Right ventricle myocardium superior (tissue), 1 donor: ENCODE data around the gene RNF113A. TPM values are rescaled to one million over a fixed set of nuclear protein-coding genes. Genes with fewer than 3 reads are reported as not detected.
"Not testable (repeated sequence)": the region's sequence is repeated elsewhere in the genome, so short reads cannot be mapped to it uniquely, and the experiment has no call there.

Source experiments
- ATAC-seq: fragments of 200-7000 bp; cut with Tn5 transposase; one replicate; pipeline ENCODE4 v1.9.1; 2020; ENCODE audit warnings: mild to moderate bottlenecking; ENCODE audit not compliant: poor library complexity
- DNase-seq: peaks from one replicate; pipeline ENCODE4 v3.0.0-alpha.2; 2020
- intact Hi-C: fragments of 100-400 bp; cut with DNase I; formaldehyde crosslinking; loops from one replicate; pipeline ENCODE4 v1.11.2; 2022
- total RNA-seq: library from RNA; stranded (reverse); fragmentation: NEBNext Ultra II Directional; extraction: Animal tissue kit (Norgen Biotek cat#: 25700); gene quantifications from one replicate; pipeline ENCODE4 v1.2.1, GENCODE V29; 2021
- donor health status: DM: no; HTN: yes; CAD: no; lungs with severe emphysema.

Gene RNF113A
- total RNA-seq, 1 donor from 2014 or later = 9.2 TPM

- intact Hi-C loops = loop anchor here (10.0 kb wide), 1 partner anchor 59 kb away; the partner anchor contains the start of gene RPL39
- no peak for DNase-seq
- peak; percentile 44 for ATAC-seq
Measured at GRCh38 chrX:119853444-119853843, 18.1 kb downstream of the RNF113A start.

GRCh38 chrX:119852382-119853353 is 18.9 kb downstream of the RNF113A start, which contains the start of gene UPF3B:
UPF3B (minus strand) TSS chrX:119852963; CDS start chrX:119852928, 35 bp downstream.
- ATAC-seq (peak; percentile 99), DNase-seq (peak; percentile 95)
- intact Hi-C loops = loop anchor here (10.0 kb wide), 1 partner anchor 58 kb away; the partner anchor contains the start of gene RPL39

- no peak for DNase-seq
- ATAC-seq = no peak
- intact Hi-C loops = no loop called here
Measured at GRCh38 chrX:119833905-119834304, 37.6 kb downstream of the RNF113A start.

DNA sequence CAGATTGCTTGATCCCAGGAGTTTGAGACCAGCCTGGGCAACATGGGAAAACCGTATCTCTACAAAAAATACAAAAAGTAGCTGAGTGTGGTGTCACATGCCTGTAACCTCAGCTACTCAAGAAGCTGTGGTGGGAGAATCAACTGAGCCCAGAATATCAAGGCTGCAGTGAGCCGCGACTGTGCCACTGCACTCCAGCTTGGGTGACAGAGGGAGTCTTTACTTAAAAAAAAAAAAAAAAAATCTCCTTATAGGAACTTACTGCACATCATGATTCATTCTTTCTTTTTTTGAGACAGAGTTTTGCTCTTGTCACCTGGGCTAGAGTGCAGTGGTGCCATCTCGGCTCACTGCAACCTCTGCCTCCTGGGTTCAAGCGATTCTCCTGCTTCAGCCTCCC is 43.1 kb downstream of the RNF113A start:
- DNase-seq = no peak
- intact Hi-C loops = no loop called here
- ATAC-seq = no peak

DNA sequence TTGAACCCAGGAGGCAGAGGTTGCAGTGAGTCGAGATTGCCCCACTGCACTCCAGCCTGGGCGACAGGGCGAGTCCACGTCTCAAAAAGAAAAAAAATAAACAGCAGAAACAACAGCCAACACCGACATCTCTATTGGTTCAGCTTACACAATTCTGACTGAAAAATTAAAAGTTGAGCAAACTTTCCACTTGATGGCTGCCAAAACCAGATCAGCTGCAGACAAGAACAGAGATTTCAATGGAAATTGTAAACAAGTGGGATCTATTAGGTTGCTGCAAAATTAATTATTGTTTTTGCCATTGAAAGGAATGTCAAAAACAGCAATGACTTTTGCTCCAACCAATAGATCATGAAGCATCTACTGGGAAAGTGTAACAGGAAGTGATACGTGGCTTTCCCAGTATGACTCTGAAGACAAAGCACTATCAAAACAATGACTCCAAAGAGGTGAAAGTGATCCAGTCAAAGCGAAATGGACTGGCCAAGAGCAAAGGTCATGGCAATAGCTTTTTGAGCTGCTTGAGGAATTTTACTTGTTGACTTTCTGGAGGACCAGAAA is 45.1 kb downstream of the RNF113A start:
- DNase-seq (no peak), ATAC-seq (no peak)
- intact Hi-C loops = no loop called here

DNA sequence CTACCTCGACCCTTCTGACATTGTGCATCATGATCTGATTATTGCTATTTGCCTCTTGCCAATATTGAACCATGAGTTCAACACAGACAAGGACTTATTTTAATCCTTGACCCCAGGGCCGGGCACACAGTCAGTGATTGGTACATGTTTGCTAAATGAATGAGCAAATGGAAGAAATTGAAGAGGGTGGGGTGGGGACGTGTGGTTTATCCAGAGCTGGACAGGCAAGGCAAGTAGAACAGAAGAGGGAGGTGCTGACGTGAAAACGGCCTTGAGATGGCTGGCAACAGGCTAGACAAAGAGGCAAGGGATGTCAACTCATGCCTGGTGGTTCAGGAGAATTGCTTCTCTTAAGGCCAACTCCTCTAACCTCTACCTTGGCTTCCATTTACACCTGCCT is 47.3 kb downstream of the RNF113A start:
- intact Hi-C loops, ATAC-seq, DNase-seq: not testable (repeated sequence)

GRCh38 chrX:119821703-119822102 is 49.8 kb downstream of the RNF113A start:
- DNase-seq, ATAC-seq, intact Hi-C loops: not testable (repeated sequence)

Other genes with a start within 250 kb of the RNF113A start
- gene SEPTIN6, start 178.6 kb downstream of the RNF113A start, total RNA-seq = 6.6 TPM
- 0.51 TPM for gene SOWAHD, start 113.1 kb downstream of the RNF113A start, total RNA-seq
- gene RPL39, start 80.1 kb downstream of the RNF113A start, total RNA-seq = 1,035 TPM
- gene UPF3B, start 18.8 kb downstream of the RNF113A start, total RNA-seq = 3.3 TPM
- gene NDUFA1, start 99 bp upstream of the RNF113A start, total RNA-seq = 715 TPM
- not detected for gene AKAP14, start 24.2 kb upstream of the RNF113A start, total RNA-seq
- gene NKAP, start 72.0 kb upstream of the RNF113A start, total RNA-seq = 3.6 TPM
- not detected for gene RHOXF2B, start 206.0 kb upstream of the RNF113A start, total RNA-seq
- gene RHOXF1, start 244.2 kb upstream of the RNF113A start, total RNA-seq = not detected